ENCODE results near the gene WIPI1.

- TF ChIP-seq CTCF (IDR thresholded peaks at IDR 0.05) (no peak), POLR2AphosphoS5 (IDR thresholded peaks at IDR 0.05) (no peak), POLR2A (IDR thresholded peaks at IDR 0.05) (no peak)
These were observed 3.4 kb upstream of the WIPI1 start for GRCh38 chr17:68460715-68461114.
